Measurements from ENCODE around the gene RNF5. TPM values are rescaled to one million over a fixed set of nuclear protein-coding genes. Genes with fewer than 3 reads are reported as not detected.

Gene RNF5
- total and polyA plus RNA-seq, 2 experiments from 2014 or later, result 133 to 169 TPM

DNA sequence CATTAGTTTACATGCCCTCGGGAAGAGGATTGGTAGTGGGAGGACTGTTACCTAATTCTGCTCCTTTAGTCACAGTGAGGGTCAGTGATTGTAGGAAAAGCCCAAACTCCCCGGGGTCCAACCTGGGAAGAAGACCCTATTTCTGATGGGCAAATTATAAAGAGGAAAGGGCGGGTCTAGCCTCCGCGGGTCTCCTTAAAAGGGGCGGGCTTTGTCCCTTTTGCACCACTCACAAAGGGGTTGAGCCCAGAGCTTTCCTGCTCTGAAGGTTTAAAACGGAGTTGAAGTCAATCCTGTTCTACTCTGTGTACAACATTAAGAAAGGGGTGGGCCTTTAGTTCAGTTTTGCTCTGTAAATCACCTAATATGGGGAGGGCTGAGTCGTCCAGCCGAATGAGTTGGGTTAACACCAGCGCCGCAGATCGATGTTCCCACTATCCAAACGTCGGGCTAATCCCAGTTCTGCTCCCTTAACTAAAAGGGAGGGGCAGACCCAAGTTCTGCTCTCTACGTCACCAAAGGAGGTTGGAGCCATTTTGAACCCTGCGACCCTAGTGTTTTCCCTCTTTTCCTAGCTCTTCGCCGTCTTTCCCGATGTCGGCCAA, 920 bp upstream of the RNF5 start:
- Histone ChIP-seq H3K27me3 (no peaks in the 10 kb centered on the region), H3K79me2 (peaks cover 48% of the 10 kb centered on the region), H3K27ac (peak overlapping the region; percentile 94), H3K36me3 (replicated peaks; ENCODE audit: insufficient read depth, low read depth) (no peaks in the 10 kb centered on the region), H3K9me3 (ENCODE audit: low read depth) (no peaks in the 10 kb centered on the region), H3K4me2 (peak overlapping the region; percentile 71), H2AFZ (peak overlapping the region; percentile 24), H3K9me2 (replicated peaks; ENCODE audit: insufficient read depth) (no peaks in the 10 kb centered on the region), H4K20me1 (ENCODE audit: insufficient read depth, poor library complexity, severe bottlenecking) (no peaks in the 10 kb centered on the region), H3K4me3 (peak overlapping the region; percentile 6), H3K4me1 (ENCODE audit: insufficient read depth) (peaks cover 13% of the 10 kb centered on the region)
- WGBS (ENCODE audit: low lambda C conversion rate, missing lambda C conversion rate), result 0% methylated on average over 20 of the region's 20 CpGs
- TF ChIP-seq EZH2 (IDR thresholded peaks at IDR 0.05; ENCODE audit: borderline replicate concordance) (no peak), EZH2phosphoT487 (IDR thresholded peaks at IDR 0.05; ENCODE audit: low read depth, severe bottlenecking, unreplicated experiment) (no peak)
- DNase-seq (ENCODE audit: low spot score), result peak; percentile 76

DNA sequence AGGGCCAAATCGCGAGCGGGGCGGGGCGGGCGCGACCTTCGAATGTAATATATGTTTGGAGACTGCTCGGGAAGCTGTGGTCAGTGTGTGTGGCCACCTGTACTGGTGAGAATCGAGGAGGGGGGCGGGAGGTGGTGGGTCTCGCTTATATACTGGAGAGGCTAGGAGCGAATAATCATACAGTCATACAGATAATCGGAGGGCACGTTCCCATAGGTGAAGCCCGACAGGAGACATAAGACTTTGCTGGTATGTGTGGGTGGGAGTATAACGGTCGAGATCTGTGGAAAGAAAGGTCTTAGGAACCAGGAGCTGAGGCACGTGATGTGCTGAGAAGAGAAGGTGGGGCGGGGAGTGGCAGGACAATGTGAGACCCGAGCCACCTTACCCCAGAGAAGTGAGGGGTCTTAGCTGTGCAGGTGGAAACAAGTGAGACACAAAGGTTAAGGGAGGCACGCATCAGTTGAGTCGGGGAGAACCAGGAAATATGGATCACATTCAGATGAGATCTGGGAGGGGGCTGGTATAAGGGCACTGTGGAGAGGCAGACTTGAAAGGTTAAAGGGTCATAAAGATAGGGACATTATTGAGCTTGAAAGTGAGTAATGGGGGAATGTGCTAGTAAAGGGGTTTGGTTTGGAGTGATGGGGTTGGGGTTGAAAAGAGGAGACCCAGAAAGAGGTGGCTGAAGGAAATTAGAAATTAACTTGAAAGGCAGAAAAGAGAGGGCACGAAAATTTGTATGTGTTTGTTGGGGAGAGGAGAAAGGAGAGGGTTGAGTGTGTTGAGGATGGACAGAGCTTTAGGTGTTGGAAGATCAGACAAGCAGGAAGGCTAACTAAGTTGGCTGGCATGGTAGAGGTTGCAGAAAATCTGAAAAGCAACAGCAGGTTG, 589 bp downstream of the RNF5 start:
- Histone ChIP-seq H3K79me2 (peaks cover 36% of the 10 kb centered on the region), H3K27me3 (no peaks in the 10 kb centered on the region), H3K4me2 (peak overlapping the region; percentile 86), H2AFZ (no peak overlapping the region), H3K9me3 (ENCODE audit: low read depth) (no peaks in the 10 kb centered on the region), H3K27ac (peak overlapping the region; percentile 65), H3K4me3 (peak overlapping the region; percentile 51), H3K9me2 (replicated peaks; ENCODE audit: insufficient read depth) (no peaks in the 10 kb centered on the region), H4K20me1 (ENCODE audit: insufficient read depth, poor library complexity, severe bottlenecking) (no peaks in the 10 kb centered on the region), H3K36me3 (replicated peaks; ENCODE audit: insufficient read depth, low read depth) (no peaks in the 10 kb centered on the region), H3K4me1 (ENCODE audit: insufficient read depth) (peaks cover 13% of the 10 kb centered on the region)
- TF ChIP-seq EZH2 (IDR thresholded peaks at IDR 0.05; ENCODE audit: borderline replicate concordance) (no peak), EZH2phosphoT487 (IDR thresholded peaks at IDR 0.05; ENCODE audit: low read depth, severe bottlenecking, unreplicated experiment) (no peak)
- TF ChIP-seq, protein P1, sequence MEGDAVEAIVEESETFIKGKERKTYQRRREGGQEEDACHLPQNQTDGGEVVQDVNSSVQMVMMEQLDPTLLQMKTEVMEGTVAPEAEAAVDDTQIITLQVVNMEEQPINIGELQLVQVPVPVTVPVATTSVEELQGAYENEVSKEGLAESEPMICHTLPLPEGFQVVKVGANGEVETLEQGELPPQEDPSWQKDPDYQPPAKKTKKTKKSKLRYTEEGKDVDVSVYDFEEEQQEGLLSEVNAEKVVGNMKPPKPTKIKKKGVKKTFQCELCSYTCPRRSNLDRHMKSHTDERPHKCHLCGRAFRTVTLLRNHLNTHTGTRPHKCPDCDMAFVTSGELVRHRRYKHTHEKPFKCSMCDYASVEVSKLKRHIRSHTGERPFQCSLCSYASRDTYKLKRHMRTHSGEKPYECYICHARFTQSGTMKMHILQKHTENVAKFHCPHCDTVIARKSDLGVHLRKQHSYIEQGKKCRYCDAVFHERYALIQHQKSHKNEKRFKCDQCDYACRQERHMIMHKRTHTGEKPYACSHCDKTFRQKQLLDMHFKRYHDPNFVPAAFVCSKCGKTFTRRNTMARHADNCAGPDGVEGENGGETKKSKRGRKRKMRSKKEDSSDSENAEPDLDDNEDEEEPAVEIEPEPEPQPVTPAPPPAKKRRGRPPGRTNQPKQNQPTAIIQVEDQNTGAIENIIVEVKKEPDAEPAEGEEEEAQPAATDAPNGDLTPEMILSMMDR (IDR thresholded peaks at IDR 0.05; ENCODE audit: poor library complexity), result no peak
- DNase-seq (ENCODE audit: low spot score), result peak; percentile 53
- WGBS (ENCODE audit: low lambda C conversion rate, missing lambda C conversion rate), result 6% methylated on average over 15 of the region's 24 CpGs

DNA sequence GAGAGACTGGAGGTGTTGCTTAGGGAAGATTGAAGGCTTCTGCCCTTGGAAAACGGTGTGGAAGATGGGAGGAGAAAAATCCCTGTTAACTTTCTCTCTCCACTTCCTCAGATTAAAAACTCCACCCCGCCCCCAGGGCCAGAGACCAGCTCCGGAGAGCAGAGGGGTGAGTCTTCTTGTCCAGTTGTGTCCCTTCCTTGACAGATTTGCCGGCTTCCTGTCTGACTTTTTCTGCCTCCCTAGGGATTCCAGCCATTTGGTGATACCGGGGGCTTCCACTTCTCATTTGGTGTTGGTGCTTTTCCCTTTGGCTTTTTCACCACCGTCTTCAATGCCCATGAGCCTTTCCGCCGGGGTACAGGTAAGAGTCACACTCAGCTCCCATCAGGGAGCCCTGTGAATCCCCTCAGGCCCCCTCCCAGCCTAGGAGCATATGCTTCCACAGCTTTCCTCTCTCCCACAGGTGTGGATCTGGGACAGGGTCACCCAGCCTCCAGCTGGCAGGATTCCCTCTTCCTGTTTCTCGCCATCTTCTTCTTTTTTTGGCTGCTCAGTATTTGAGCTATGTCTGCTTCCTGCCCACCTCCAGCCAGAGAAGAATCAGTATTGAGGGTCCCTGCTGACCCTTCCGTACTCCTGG, 1.7 kb downstream of the RNF5 start:
- Histone ChIP-seq H3K27ac (no peak overlapping the region), H3K4me3 (no peak overlapping the region), H2AFZ (no peak overlapping the region), H3K79me2 (peaks cover 25% of the 10 kb centered on the region), H3K9me2 (replicated peaks; ENCODE audit: insufficient read depth) (no peaks in the 10 kb centered on the region), H4K20me1 (ENCODE audit: insufficient read depth, poor library complexity, severe bottlenecking) (no peaks in the 10 kb centered on the region), H3K9me3 (ENCODE audit: low read depth) (no peaks in the 10 kb centered on the region), H3K27me3 (no peaks in the 10 kb centered on the region), H3K4me1 (ENCODE audit: insufficient read depth) (peaks cover 17% of the 10 kb centered on the region), H3K36me3 (replicated peaks; ENCODE audit: insufficient read depth, low read depth) (no peaks in the 10 kb centered on the region), H3K4me2 (peak overlapping the region; percentile 86)
- no peak for TF ChIP-seq EZH2phosphoT487 (IDR thresholded peaks at IDR 0.05; ENCODE audit: low read depth, severe bottlenecking, unreplicated experiment)
- no peak for TF ChIP-seq EZH2 (IDR thresholded peaks at IDR 0.05; ENCODE audit: borderline replicate concordance)
- TF ChIP-seq, protein P1 (IDR thresholded peaks at IDR 0.05; ENCODE audit: poor library complexity), result no peak
- DNase-seq (ENCODE audit: low spot score), result no peak
- 86% methylated on average over 10 of the region's 10 CpGs for WGBS (ENCODE audit: low lambda C conversion rate, missing lambda C conversion rate)

All from hepatocyte (in vitro differentiated cells).